Measurements from ENCODE around the gene COA7. TPM values are rescaled to one million over a fixed set of nuclear protein-coding genes. Genes with fewer than 3 reads are reported as not detected.

Gene COA7
- total and polyA plus RNA-seq, 10 of the 15 experiments (the other 5 are each of a cell fraction or from before 2014, with no cell fraction given) = 7.5 to 20.2 (median 15.4) TPM

DNA sequence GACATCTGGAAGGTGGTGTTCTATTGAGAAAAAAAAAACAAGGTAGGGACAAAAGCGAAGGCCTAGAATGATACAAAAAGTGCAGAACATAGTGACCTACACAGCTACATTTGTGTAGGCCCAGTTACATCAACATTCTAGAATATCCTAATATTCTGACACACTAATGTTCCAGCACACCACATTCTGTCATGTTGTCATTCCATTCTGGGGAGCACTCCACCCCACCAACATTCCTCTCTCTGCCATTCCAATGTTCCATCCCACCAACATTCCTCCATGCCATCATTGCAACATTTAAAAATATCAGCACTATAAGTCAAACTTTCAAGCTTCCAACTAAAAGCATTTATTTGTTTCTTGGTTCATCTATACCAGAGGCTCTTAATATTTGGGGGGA is 28.5 kb downstream of the COA7 start (continued):
- TF ChIP-seq, protein P1, sequence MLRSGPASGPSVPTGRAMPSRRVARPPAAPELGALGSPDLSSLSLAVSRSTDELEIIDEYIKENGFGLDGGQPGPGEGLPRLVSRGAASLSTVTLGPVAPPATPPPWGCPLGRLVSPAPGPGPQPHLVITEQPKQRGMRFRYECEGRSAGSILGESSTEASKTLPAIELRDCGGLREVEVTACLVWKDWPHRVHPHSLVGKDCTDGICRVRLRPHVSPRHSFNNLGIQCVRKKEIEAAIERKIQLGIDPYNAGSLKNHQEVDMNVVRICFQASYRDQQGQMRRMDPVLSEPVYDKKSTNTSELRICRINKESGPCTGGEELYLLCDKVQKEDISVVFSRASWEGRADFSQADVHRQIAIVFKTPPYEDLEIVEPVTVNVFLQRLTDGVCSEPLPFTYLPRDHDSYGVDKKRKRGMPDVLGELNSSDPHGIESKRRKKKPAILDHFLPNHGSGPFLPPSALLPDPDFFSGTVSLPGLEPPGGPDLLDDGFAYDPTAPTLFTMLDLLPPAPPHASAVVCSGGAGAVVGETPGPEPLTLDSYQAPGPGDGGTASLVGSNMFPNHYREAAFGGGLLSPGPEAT (IDR thresholded peaks at IDR 0.05; ENCODE audit: low read depth) = no peak
- no peak for TF ChIP-seq SMC3 (IDR thresholded peaks at IDR 0.05; ENCODE audit: borderline replicate concordance, low read length)
- no peak for TF ChIP-seq POU2F2 (IDR thresholded peaks at IDR 0.05; ENCODE audit: borderline replicate concordance, low read depth, low read length)

DNA sequence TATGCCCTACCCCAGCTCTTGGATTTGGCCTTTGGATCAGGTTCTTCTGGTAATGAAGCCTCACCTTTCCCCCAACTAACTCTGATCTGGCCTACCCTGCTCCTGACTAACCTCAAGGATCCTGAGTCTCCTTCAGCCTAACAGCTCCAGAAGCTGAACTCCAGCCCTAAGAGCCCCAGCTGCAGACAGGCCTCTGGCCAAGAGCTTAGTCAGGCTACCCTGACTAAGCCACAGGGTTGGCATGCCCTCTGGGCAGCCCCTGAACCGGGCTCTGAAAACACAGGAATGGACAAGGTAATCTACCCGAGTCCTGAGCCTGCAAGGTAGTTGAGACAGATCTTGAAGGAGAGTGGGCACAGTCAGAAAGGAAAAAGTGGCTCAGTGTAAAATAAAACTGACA is 29.4 kb downstream of the COA7 start:
- intact Hi-C loops (cut with micrococcal nuclease; ENCODE audit: unreplicated experiment) (no loop called here), in situ Hi-C loops (cut with MboI) (no loop called here)
- Histone ChIP-seq H2AFZ (ENCODE audit: control insufficient read depth, low read depth, low read length) (no peak overlapping the region), H3K9me3 (replicated peaks; ENCODE audit: control insufficient read depth, insufficient read depth, low read length) (no peaks in the 10 kb centered on the region), H3K9ac (ENCODE audit: control insufficient read depth, insufficient read depth, low read length) (no peak overlapping the region), H3K27ac (ENCODE audit: control insufficient read depth, insufficient read depth) (no peak overlapping the region), H3K4me2 (ENCODE audit: control insufficient read depth, insufficient read depth) (no peak overlapping the region), H3K4me1 (ENCODE audit: control insufficient read depth, insufficient read depth, low read length) (no peaks in the 10 kb centered on the region), H3K36me3 (ENCODE audit: control insufficient read depth in 2 of 2, insufficient read depth in 2 of 2, low read length in 1 of 2) (no peaks in the 10 kb centered on the region), H3K79me2 (ENCODE audit: control insufficient read depth, insufficient read depth, low read length) (no peaks in the 10 kb centered on the region), H3K4me3 (no peak overlapping the region), H3K27me3 (replicated peaks in 1 of 2; ENCODE audit: control insufficient read depth in 2 of 2, insufficient read depth in 2 of 2, low read length in 1 of 2) (no peaks in the 10 kb centered on the region), H4K20me1 (ENCODE audit: control insufficient read depth, insufficient read depth) (no peaks in the 10 kb centered on the region)
- no TSS peak for BruUV-seq (replicated peaks)
- POLR2A ChIA-PET = interaction anchor here (0.6 to 0.7 kb wide), 4 partner anchors 75 to 300 kb away, joined by 3 to 8 read pairs (median 4); no protein-coding TSS in a partner anchor
- no peak for TF ChIP-seq CEBPB (IDR thresholded peaks at IDR 0.05; ENCODE audit: borderline replicate concordance in 1 of 2, low read depth in 2 of 2, low read length in 2 of 2)
- TF ChIP-seq, protein P2, sequence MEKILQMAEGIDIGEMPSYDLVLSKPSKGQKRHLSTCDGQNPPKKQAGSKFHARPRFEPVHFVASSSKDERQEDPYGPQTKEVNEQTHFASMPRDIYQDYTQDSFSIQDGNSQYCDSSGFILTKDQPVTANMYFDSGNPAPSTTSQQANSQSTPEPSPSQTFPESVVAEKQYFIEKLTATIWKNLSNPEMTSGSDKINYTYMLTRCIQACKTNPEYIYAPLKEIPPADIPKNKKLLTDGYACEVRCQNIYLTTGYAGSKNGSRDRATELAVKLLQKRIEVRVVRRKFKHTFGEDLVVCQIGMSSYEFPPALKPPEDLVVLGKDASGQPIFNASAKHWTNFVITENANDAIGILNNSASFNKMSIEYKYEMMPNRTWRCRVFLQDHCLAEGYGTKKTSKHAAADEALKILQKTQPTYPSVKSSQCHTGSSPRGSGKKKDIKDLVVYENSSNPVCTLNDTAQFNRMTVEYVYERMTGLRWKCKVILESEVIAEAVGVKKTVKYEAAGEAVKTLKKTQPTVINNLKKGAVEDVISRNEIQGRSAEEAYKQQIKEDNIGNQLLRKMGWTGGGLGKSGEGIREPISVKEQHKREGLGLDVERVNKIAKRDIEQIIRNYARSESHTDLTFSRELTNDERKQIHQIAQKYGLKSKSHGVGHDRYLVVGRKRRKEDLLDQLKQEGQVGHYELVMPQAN (conservative IDR thresholded peaks at IDR 0.05) = no peak
- TF ChIP-seq HCFC1 (IDR thresholded peaks at IDR 0.05; ENCODE audit: low read length) = no peak
- TF ChIP-seq ZNF207 (IDR thresholded peaks at IDR 0.05; ENCODE audit: borderline replicate concordance) = no peak
- TF ChIP-seq YY1 (IDR thresholded peaks at IDR 0.05; ENCODE audit: low read depth, low read length) = no peak
- TF ChIP-seq HDAC6 (IDR thresholded peaks at IDR 0.05; ENCODE audit: unreplicated experiment) = no peak
- no peak for TF ChIP-seq CBX5 (IDR thresholded peaks at IDR 0.05; ENCODE audit: low read depth)
- TF ChIP-seq CHD4 (IDR thresholded peaks at IDR 0.05) = no peak
- SMC1A ChIA-PET (ENCODE audit: uncharacterized antibody, unreplicated experiment) = interaction anchor here (1.0 to 4.3 kb wide), 6 partner anchors 37 to 264 kb away, joined by 3 to 24 read pairs (median 3); partner anchors contain the start of genes ORC1 and PRPF38A
- FAIRE-seq (no peak), DNase-seq (ENCODE audit: low read depth, low spot score) (no peak), ATAC-seq (no peak)
- CTCF ChIA-PET = interaction anchor here (0.6 to 1.9 kb wide), 4 partner anchors 9 to 173 kb away, joined by 3 to 6 read pairs (median 4); no protein-coding TSS in a partner anchor
- RAD21 ChIA-PET (ENCODE audit: unreplicated experiment) = no interaction called here
- WGBS (ENCODE audit: insufficient coverage, insufficient replicate concordance, low lambda C conversion rate, missing lambda C conversion rate) = 39% methylated on average over 2 of the region's 2 CpGs
